ENCODE results near the gene VSIG8. TPM values are rescaled to one million over a fixed set of nuclear protein-coding genes. Genes with fewer than 3 reads are reported as not detected.
A peak's percentile ranks its signal among the peaks of the same experiment; 100 is the strongest.

VSIG8 gene
- total RNA-seq, 1 experiment from 2014 or later, result not detected

DNA sequence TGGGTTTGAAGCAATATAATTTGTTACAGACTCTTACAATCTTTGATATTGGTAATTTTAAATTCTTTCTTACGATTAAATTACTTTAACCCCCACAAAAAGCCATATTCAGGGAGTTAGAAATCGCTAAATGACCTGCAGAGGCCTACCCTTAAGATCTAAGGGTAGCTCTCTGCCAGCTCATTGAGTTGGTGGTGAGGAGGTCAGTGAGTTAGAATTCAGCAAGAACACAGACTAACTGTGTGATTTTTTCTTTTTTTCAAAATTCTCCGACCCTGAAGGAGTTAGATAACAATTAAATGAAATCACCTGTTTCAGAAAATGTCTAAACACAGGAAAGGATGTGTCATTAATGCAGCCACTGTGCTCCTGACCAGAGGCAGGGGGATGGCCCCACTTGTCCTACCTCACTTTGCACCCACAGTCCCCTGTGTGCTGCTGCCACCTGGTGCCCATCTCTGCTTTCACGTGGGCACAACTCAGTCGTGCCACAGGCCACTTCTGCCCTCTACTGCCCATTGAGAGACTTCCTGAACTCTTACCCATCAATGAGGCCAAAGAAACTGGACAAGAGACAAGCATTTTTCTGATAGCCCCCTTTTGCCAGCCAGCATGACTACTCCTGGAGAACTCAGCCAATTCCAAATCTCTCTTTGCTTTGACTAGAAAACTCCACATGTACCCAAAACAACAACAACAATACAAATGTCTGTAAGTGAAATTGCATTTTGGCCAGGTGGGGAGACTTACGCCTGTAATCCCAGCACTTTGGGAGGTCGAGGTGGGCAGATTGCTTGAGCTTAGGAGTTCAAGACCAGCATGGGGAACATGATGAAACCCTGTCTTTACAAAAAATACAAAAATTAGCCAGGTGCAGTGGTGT is 29.1 kb upstream of the VSIG8 start:
- H3K27me3 ChIP-seq (ENCODE audit: insufficient read depth, low read length), result no peaks in the 10 kb centered on the region; the same call in 1 of the 2 replicates
- H3K36me3 ChIP-seq (ENCODE audit: control insufficient read depth in 1 of 2, insufficient read depth in 2 of 2, low read length in 2 of 2), result no peaks in the 10 kb centered on the region
- H3K9me3 ChIP-seq (ENCODE audit: control insufficient read depth in 1 of 2, insufficient read depth in 1 of 2, low read depth in 1 of 2, low read length in 2 of 2), result no peaks in the 10 kb centered on the region
- H3K79me2 ChIP-seq (ENCODE audit: insufficient read depth, low read length), result no peaks in the 10 kb centered on the region
- peak; percentile 94 for ATAC-seq
- peaks cover 11 to 23% of the 10 kb centered on the region in 2 experiments; a peak in 3 of 4 replicates for H3K4me1 ChIP-seq (ENCODE audit: control insufficient read depth in 1 of 2, insufficient read depth in 2 of 2, low read length in 2 of 2)
- H3K9ac ChIP-seq (ENCODE audit: low read length), result no peak overlapping the region
- no peak overlapping the region for H3K27ac ChIP-seq (ENCODE audit: low read depth, low read length)
- TF ChIP-seq ZFX (IDR thresholded peaks at IDR 0.05), result no peak
- TF ChIP-seq, protein P1, sequence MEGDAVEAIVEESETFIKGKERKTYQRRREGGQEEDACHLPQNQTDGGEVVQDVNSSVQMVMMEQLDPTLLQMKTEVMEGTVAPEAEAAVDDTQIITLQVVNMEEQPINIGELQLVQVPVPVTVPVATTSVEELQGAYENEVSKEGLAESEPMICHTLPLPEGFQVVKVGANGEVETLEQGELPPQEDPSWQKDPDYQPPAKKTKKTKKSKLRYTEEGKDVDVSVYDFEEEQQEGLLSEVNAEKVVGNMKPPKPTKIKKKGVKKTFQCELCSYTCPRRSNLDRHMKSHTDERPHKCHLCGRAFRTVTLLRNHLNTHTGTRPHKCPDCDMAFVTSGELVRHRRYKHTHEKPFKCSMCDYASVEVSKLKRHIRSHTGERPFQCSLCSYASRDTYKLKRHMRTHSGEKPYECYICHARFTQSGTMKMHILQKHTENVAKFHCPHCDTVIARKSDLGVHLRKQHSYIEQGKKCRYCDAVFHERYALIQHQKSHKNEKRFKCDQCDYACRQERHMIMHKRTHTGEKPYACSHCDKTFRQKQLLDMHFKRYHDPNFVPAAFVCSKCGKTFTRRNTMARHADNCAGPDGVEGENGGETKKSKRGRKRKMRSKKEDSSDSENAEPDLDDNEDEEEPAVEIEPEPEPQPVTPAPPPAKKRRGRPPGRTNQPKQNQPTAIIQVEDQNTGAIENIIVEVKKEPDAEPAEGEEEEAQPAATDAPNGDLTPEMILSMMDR (IDR thresholded peaks at IDR 0.05 in 2 of 3, conservative IDR thresholded peaks at IDR 0.05 in 1 of 3; ENCODE audit: borderline replicate concordance in 1 of 3, insufficient read depth in 1 of 3, low read depth in 2 of 3, low read length in 2 of 3), result peak; percentile 99 to 100 (median 100)
- TF ChIP-seq YY1 (IDR thresholded peaks at IDR 0.05; ENCODE audit: extremely low read depth, insufficient replicate concordance, low read depth, low read length), result peak; percentile 71
- no peak for TF ChIP-seq ZBTB33 (IDR thresholded peaks at IDR 0.05; ENCODE audit: extremely low read depth, insufficient replicate concordance, low read length)
- TF ChIP-seq CBX3 (IDR thresholded peaks at IDR 0.05; ENCODE audit: low read depth), result peak; percentile 73
- TF ChIP-seq, protein P2, sequence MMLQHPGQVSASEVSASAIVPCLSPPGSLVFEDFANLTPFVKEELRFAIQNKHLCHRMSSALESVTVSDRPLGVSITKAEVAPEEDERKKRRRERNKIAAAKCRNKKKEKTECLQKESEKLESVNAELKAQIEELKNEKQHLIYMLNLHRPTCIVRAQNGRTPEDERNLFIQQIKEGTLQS (IDR thresholded peaks at IDR 0.05), result no peak
- TF ChIP-seq, protein P3, sequence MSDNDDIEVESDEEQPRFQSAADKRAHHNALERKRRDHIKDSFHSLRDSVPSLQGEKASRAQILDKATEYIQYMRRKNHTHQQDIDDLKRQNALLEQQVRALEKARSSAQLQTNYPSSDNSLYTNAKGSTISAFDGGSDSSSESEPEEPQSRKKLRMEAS (IDR thresholded peaks at IDR 0.05), result peak; percentile 44; the same call in 1 of the 2 replicates
- peak; percentile 91 for TF ChIP-seq EGR1 (IDR thresholded peaks at IDR 0.05; ENCODE audit: low read depth)
- peak; percentile 100 for TF ChIP-seq RAD21 (IDR thresholded peaks at IDR 0.05; ENCODE audit: low read depth)
- 0 out of 2 replicates have a peak, but pooled peaks have one; percentile 22 for TF ChIP-seq POLR2AphosphoS5 (IDR thresholded peaks at IDR 0.05; ENCODE audit: low read depth, low read length)
- ChIA-PET POLR2A (interaction anchor here (2.0 to 4.5 kb wide), 2 partner anchors 93 to 111 kb away, joined by 9 to 35 read pairs; partner anchors contain the start of gene DUSP23), RAD21 (ENCODE audit: low non-redundant PET in 1 of 2, low total read pairs in 2 of 2, uncharacterized antibody in 2 of 2, unreplicated experiment in 2 of 2) (interaction anchor here (0.8 to 4.5 kb wide), 9 partner anchors 40 to 116 kb away, joined by 3 to 38 read pairs (median 5); partner anchors contain the start of gene DUSP23 (in 2 of the 2)), CTCF (interaction anchor here (0.7 to 8.5 kb wide), 24 partner anchors 9 to 759 kb away, joined by 3 to 249 read pairs (median 6); partner anchors contain the start of genes CFAP45, DUSP23 and FCRL6)
- no peak overlapping the region for H2AFZ ChIP-seq (ENCODE audit: low read depth, low read length, poor library complexity, severe bottlenecking)
- no peaks in the 10 kb centered on the region for H4K20me1 ChIP-seq (ENCODE audit: insufficient read depth)
- intact Hi-C loops (cut with micrococcal nuclease), result loop anchor here (1.0 to 10.0 kb wide), 10 partner anchors 37 to 757 kb away; partner anchors contain the start of gene DUSP23
- no peak overlapping the region for H3K4me2 ChIP-seq (ENCODE audit: low read length)
- H3K4me3 ChIP-seq (replicated peaks in 1 of 2; ENCODE audit: low read depth in 1 of 2, low read length in 2 of 2), result no peak overlapping the region
- no peaks in the 10 kb centered on the region for H3K9me2 ChIP-seq (ENCODE audit: insufficient read depth)
- BruUV-seq (replicated peaks), result no TSS peak
- peak; percentile 87 for DNase-seq (ENCODE audit: low read depth, low spot score)
